Loucy (cell line): ENCODE results near the gene SST.

Experiments
- H2AFZ ChIP-seq: fragments of 200-600 bp; sonication (generic); 2 replicates; pipeline ENCODE4 v1.6.0; 2016; ENCODE audit warnings: antibody characterized with exemption, mild to moderate bottlenecking, low read length, moderate library complexity
- H3F3A ChIP-seq: fragments of 200-600 bp; 2 replicates; pipeline ENCODE4 v1.6.0; 2016; ENCODE audit warnings: antibody characterized with exemption, low read depth, mild to moderate bottlenecking
- H3K27me3 ChIP-seq: fragments of 200-600 bp; sonication (generic); 2 replicates; pipeline ENCODE4 v1.6.1; 2014; ENCODE audit warnings: low read length, mild to moderate bottlenecking; ENCODE audit not compliant: insufficient read depth, poor library complexity, severe bottlenecking
- H3K36me3 ChIP-seq: fragments of 200-600 bp; sonication (generic); 2 replicates; pipeline ENCODE4 v1.6.1; 2016; ENCODE audit warnings: low read length; ENCODE audit not compliant: insufficient read depth
- H3K4me1 ChIP-seq: fragments of 200-600 bp; sonication (generic); 2 replicates; pipeline ENCODE4 v1.5.1; 2014; ENCODE audit warnings: low read length, mild to moderate bottlenecking; ENCODE audit not compliant: insufficient read depth, poor library complexity, severe bottlenecking
- H3K4me2 ChIP-seq: fragments of 200-600 bp; sonication (generic); 2 replicates; pipeline ENCODE4 v1.6.0; 2014; ENCODE audit warnings: antibody characterized with exemption, low read length, low read depth, mild to moderate bottlenecking; ENCODE audit not compliant: poor library complexity, severe bottlenecking
- H3K4me3 ChIP-seq: fragments of 200-600 bp; sonication (generic); 2 replicates; pipeline ENCODE4 v1.5.1; 2014; ENCODE audit warnings: low read length, mild to moderate bottlenecking, mixed read lengths; ENCODE audit not compliant: poor library complexity, severe bottlenecking
- H3K79me2 ChIP-seq: fragments of 200-600 bp; sonication (generic); 2 replicates; pipeline ENCODE4 v1.6.1; 2014; ENCODE audit warnings: low read length; ENCODE audit not compliant: insufficient read depth
- H3K9ac ChIP-seq: fragments of 200-600 bp; sonication (generic); 2 replicates; pipeline ENCODE4 v1.6.0; 2014; ENCODE audit warnings: mild to moderate bottlenecking, low read depth, low read length, moderate library complexity; ENCODE audit not compliant: poor library complexity, severe bottlenecking
- H3K9me2 ChIP-seq: fragments of 200-600 bp; sonication (generic); replicated peaks from 2 replicates; pipeline ENCODE4 v1.6.1; 2016; ENCODE audit warnings: low read depth, low read length, mixed read lengths
- H3K9me3 ChIP-seq: fragments of 200-600 bp; sonication (generic); 2 replicates; pipeline ENCODE4 v1.6.1; 2014; ENCODE audit warnings: mild to moderate bottlenecking, antibody characterized with exemption, low read length, low read depth; ENCODE audit not compliant: insufficient read depth
- H4K20me1 ChIP-seq: fragments of 200-600 bp; sonication (generic); 2 replicates; pipeline ENCODE4 v1.6.0; 2014; ENCODE audit warnings: antibody characterized with exemption, low read length, mild to moderate bottlenecking; ENCODE audit not compliant: insufficient read depth, poor library complexity, severe bottlenecking
- EZH2phosphoT487 ChIP-seq: fragments of 200-600 bp; IDR thresholded peaks from 2 replicates; pipeline ENCODE4 v1.6.1; 2018; ENCODE audit warnings: antibody characterized with exemption, mild to moderate bottlenecking, moderate library complexity, borderline replicate concordance
- TF ChIP-seq, protein P1 (sequence below): fragments of 200-600 bp; sonication (generic); conservative IDR thresholded peaks from 2 replicates; pipeline ENCODE4 v1.5.1; 2014; ENCODE audit warnings: mild to moderate bottlenecking, antibody characterized with exemption, low read length

The SST gene

DNA sequence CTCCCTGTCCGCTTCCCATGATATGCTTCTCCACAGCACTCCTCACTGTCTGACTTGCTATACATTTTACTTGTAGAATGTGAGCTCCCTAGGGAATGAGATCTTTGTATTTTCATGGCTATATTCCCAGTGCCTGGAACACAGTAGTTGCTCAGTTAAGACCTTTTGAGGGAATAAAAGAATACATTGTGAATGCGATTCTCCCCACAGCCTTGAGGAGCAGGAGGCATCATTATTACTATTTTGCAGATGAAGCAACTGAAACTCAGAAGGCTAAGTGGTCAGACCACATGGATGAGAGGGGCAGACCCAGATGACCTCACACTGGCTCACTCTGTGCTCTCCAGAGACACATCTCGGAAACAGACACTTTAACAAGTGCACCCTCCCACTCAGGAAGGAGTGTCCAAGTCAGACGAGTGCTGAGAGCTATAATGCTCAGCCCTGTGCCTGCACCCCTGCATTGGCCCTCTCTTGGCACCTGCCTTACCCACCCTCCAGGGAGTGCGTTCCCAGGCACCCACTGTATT is 46.8 kb downstream of the SST start:
- Histone ChIP-seq H3K9ac (no peak overlapping the region), H3F3A (no peaks in the 10 kb centered on the region), H3K36me3 (no peaks in the 10 kb centered on the region), H3K9me2 (no peaks in the 10 kb centered on the region), H3K9me3 (no peaks in the 10 kb centered on the region), H3K79me2 (no peaks in the 10 kb centered on the region), H2AFZ (no peak overlapping the region), H3K4me1 (no peaks in the 10 kb centered on the region), H3K4me2 (no peak overlapping the region), H3K4me3 (no peak overlapping the region), H4K20me1 (no peaks in the 10 kb centered on the region), H3K27me3 (no peaks in the 10 kb centered on the region)
- no peak for TF ChIP-seq EZH2phosphoT487
- TF ChIP-seq, protein P1, sequence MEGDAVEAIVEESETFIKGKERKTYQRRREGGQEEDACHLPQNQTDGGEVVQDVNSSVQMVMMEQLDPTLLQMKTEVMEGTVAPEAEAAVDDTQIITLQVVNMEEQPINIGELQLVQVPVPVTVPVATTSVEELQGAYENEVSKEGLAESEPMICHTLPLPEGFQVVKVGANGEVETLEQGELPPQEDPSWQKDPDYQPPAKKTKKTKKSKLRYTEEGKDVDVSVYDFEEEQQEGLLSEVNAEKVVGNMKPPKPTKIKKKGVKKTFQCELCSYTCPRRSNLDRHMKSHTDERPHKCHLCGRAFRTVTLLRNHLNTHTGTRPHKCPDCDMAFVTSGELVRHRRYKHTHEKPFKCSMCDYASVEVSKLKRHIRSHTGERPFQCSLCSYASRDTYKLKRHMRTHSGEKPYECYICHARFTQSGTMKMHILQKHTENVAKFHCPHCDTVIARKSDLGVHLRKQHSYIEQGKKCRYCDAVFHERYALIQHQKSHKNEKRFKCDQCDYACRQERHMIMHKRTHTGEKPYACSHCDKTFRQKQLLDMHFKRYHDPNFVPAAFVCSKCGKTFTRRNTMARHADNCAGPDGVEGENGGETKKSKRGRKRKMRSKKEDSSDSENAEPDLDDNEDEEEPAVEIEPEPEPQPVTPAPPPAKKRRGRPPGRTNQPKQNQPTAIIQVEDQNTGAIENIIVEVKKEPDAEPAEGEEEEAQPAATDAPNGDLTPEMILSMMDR = no peak

DNA sequence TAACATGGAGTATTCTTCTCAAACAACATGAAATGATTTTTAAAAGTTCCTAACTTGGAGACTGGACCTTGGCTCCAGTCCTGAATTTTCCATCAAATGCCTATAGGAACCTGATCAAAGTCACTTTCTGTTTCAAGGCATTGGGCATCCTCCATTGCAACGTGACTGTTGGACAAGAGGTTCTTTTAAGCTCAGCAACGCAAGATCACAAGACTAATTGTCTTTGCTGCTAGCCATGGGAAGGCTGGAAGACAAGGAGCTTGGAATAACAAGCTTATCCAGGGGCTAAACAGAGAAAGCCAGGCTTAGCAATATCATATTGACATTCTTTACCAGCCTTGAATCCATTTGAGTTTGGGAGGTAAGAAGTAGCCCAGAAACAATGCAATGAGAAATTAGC is 48.3 kb downstream of the SST start:
- no peaks in the 10 kb centered on the region for H3F3A ChIP-seq
- H3K9me2 ChIP-seq = no peaks in the 10 kb centered on the region
- TF ChIP-seq, protein P1 = no peak
- no peak for TF ChIP-seq EZH2phosphoT487
- H3K4me1 ChIP-seq = no peaks in the 10 kb centered on the region
- H3K4me2 ChIP-seq = no peak overlapping the region
- H3K4me3 ChIP-seq = no peak overlapping the region
- no peaks in the 10 kb centered on the region for H3K27me3 ChIP-seq
- H3K9me3 ChIP-seq = no peaks in the 10 kb centered on the region
- no peak overlapping the region for H2AFZ ChIP-seq
- no peaks in the 10 kb centered on the region for H4K20me1 ChIP-seq
- H3K79me2 ChIP-seq = no peaks in the 10 kb centered on the region
- H3K9ac ChIP-seq = no peak overlapping the region
- H3K36me3 ChIP-seq = no peaks in the 10 kb centered on the region

DNA sequence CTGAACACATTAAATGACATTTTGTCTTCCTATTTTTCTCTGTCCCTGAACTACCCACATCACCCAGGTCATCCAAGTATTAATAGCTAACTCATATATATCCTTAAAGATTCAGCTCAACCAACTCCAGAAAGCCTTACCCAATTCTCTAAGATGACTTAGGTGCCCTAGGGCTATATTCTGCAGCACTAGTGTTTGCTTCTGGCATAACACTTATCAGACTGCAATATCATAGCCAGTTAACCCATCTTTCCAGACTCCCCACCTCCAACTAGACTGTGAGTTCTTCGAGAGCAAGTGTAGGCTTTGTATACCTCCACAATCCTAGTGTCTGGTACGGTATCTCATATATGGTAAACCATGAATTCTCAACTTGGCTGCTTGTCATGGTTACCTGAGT is 50.7 kb downstream of the SST start:
- no peaks in the 10 kb centered on the region for H3K79me2 ChIP-seq
- no peak for TF ChIP-seq EZH2phosphoT487
- TF ChIP-seq, protein P1 = no peak
- H3K27me3 ChIP-seq = no peaks in the 10 kb centered on the region
- no peaks in the 10 kb centered on the region for H3K9me2 ChIP-seq
- no peaks in the 10 kb centered on the region for H3F3A ChIP-seq
- H3K9ac ChIP-seq = no peak overlapping the region
- H3K4me1 ChIP-seq = peaks cover 6% of the 10 kb centered on the region
- H3K36me3 ChIP-seq = no peaks in the 10 kb centered on the region
- H3K9me3 ChIP-seq = no peaks in the 10 kb centered on the region
- H4K20me1 ChIP-seq = no peaks in the 10 kb centered on the region
- no peak overlapping the region for H3K4me3 ChIP-seq
- H3K4me2 ChIP-seq = no peak overlapping the region
- no peak overlapping the region for H2AFZ ChIP-seq
